KMS-11 (cell line): ENCODE results near the gene ZSCAN25.

Experiments used
- H2AFZ ChIP-seq: fragments of 200-600 bp; sonication (generic); 2 replicates; pipeline ENCODE4 v1.6.1; 2016; ENCODE audit warnings: antibody characterized with exemption, mixed run types, low read depth
- H3K27ac ChIP-seq: fragments of 200-600 bp; sonication (generic); 2 replicates; pipeline ENCODE4 v1.6.1; 2016; ENCODE audit warnings: mild to moderate bottlenecking, mixed run types
- H3K27me3 ChIP-seq: fragments of 200-600 bp; sonication (generic); 2 replicates; pipeline ENCODE4 v1.6.1; 2017; ENCODE audit warnings: mild to moderate bottlenecking, low read depth, mixed run types, moderate library complexity; ENCODE audit not compliant: insufficient read depth
- H3K36me3 ChIP-seq: fragments of 200-600 bp; sonication (generic); 2 replicates; pipeline ENCODE4 v1.6.1; 2017; ENCODE audit warnings: mild to moderate bottlenecking, mixed run types; ENCODE audit not compliant: insufficient read depth
- H3K4me1 ChIP-seq: fragments of 200-600 bp; sonication (generic); 2 replicates; pipeline ENCODE4 v1.6.1; 2016; ENCODE audit warnings: mild to moderate bottlenecking, low read depth, mixed run types; ENCODE audit not compliant: poor library complexity, severe bottlenecking
- H3K4me2 ChIP-seq: fragments of 200-600 bp; sonication (generic); 2 replicates; pipeline ENCODE4 v1.7.0; 2016; ENCODE audit warnings: mild to moderate bottlenecking, mixed run types
- H3K4me3 ChIP-seq: fragments of 200-600 bp; sonication (generic); IDR thresholded peaks from 2 replicates; pipeline ENCODE4 v1.6.1; 2017; ENCODE audit warnings: low read depth, low read length, mixed read lengths; ENCODE audit not compliant: insufficient read depth
- H3K79me2 ChIP-seq: fragments of 200-600 bp; sonication (generic); 2 replicates; pipeline ENCODE4 v1.6.1; 2016; ENCODE audit warnings: low read depth, mixed run types; ENCODE audit not compliant: insufficient read depth
- H3K9ac ChIP-seq: fragments of 200-600 bp; sonication (generic); 2 replicates; pipeline ENCODE4 v1.6.1; 2016; ENCODE audit warnings: mild to moderate bottlenecking, mixed run types
- H4K20me1 ChIP-seq: fragments of 200-600 bp; sonication (generic); 2 replicates; pipeline ENCODE4 v1.6.1; 2016; ENCODE audit warnings: mild to moderate bottlenecking, mixed run types; ENCODE audit not compliant: insufficient read depth
- CTCF ChIP-seq: fragments of 200-600 bp; sonication (generic); conservative IDR thresholded peaks from 2 replicates; pipeline ENCODE4 v1.6.1; 2017; ENCODE audit warnings: low read depth, mild to moderate bottlenecking, antibody characterized with exemption, low read length, moderate library complexity, mixed read lengths

ZSCAN25 gene

GRCh38 chr7:99669782-99670181 lies 53.0 kb downstream of the ZSCAN25 start:
- Histone ChIP-seq H3K27ac (no peak overlapping the region), H4K20me1 (no peaks in the 10 kb centered on the region), H3K79me2 (no peaks in the 10 kb centered on the region), H3K36me3 (no peaks in the 10 kb centered on the region), H2AFZ (no peak overlapping the region), H3K4me1 (no peaks in the 10 kb centered on the region), H3K4me2 (no peak overlapping the region), H3K4me3 (no peak overlapping the region), H3K9ac (no peak overlapping the region), H3K27me3 (no peaks in the 10 kb centered on the region)
- no peak for TF ChIP-seq CTCF

- no peak overlapping the region for H3K4me2 ChIP-seq
- no peaks in the 10 kb centered on the region for H4K20me1 ChIP-seq
- H3K9ac ChIP-seq: no peak overlapping the region
- no peak overlapping the region for H2AFZ ChIP-seq
- H3K79me2 ChIP-seq: no peaks in the 10 kb centered on the region
- TF ChIP-seq CTCF: no peak
- H3K4me3 ChIP-seq: no peak overlapping the region
- no peaks in the 10 kb centered on the region for H3K4me1 ChIP-seq
- no peak overlapping the region for H3K27ac ChIP-seq
- H3K27me3 ChIP-seq: no peaks in the 10 kb centered on the region
- H3K36me3 ChIP-seq: no peaks in the 10 kb centered on the region
Measured at GRCh38 chr7:99672573-99672972, 55.8 kb downstream of the ZSCAN25 start.

- Histone ChIP-seq H4K20me1 (no peaks in the 10 kb centered on the region), H3K4me1 (no peaks in the 10 kb centered on the region), H3K79me2 (no peaks in the 10 kb centered on the region), H3K4me2 (no peak overlapping the region), H3K36me3 (no peaks in the 10 kb centered on the region), H3K27me3 (no peaks in the 10 kb centered on the region), H3K4me3 (no peak overlapping the region), H2AFZ (no peak overlapping the region), H3K27ac (no peak overlapping the region), H3K9ac (no peak overlapping the region)
- no peak for TF ChIP-seq CTCF
Measured at GRCh38 chr7:99674995-99675742, 58.4 kb downstream of the ZSCAN25 start.

GRCh38 chr7:99677013-99677647 lies 60.4 kb downstream of the ZSCAN25 start:
- Histone ChIP-seq H3K27me3 (no peaks in the 10 kb centered on the region), H2AFZ (no peak overlapping the region), H4K20me1 (no peaks in the 10 kb centered on the region), H3K79me2 (no peaks in the 10 kb centered on the region), H3K4me1 (no peaks in the 10 kb centered on the region), H3K27ac (no peak overlapping the region), H3K4me3 (no peak overlapping the region), H3K9ac (no peak overlapping the region), H3K36me3 (no peaks in the 10 kb centered on the region), H3K4me2 (no peak overlapping the region)
- no peak for TF ChIP-seq CTCF
